HAP-1 (cell line): ENCODE measurements around the gene SLC9A4.

ENCODE experiments used
- DNase-seq, 2 experiments: peaks; one replicate each; pipeline ENCODE4 v3.0.0-alpha.2; 2016 to 2020; ENCODE audit warnings: low spot score in 2 of 2
- H3K27me3 ChIP-seq: fragments of 250-450 bp; sonication (Bioruptor Pico); 2 replicates; pipeline ENCODE4 v1.5.1; 2020; ENCODE audit warnings: low read depth, mild to moderate bottlenecking, moderate library complexity
- H3K36me3 ChIP-seq: fragments of 250-450 bp; sonication (Bioruptor Pico); replicated peaks from 2 replicates; pipeline ENCODE4 v1.5.1; 2020; ENCODE audit warnings: mild to moderate bottlenecking
- H3K4me1 ChIP-seq: fragments of 250-450 bp; sonication (Bioruptor Pico); 2 replicates; pipeline ENCODE4 v1.5.1; 2020; ENCODE audit warnings: mild to moderate bottlenecking
- H3K4me3 ChIP-seq: fragments of 250-450 bp; sonication (Bioruptor Pico); 2 replicates; pipeline ENCODE4 v1.5.1; 2020; ENCODE audit warnings: mild to moderate bottlenecking, moderate library complexity
- H3K9me3 ChIP-seq: fragments of 250-450 bp; sonication (Bioruptor Pico); 2 replicates; pipeline ENCODE4 v1.5.1; 2020; ENCODE audit warnings: mild to moderate bottlenecking, moderate library complexity
- in situ Hi-C: fragments of 300-500 bp; cut with MboI; formaldehyde crosslinking; loops from 3 replicates; pipeline ENCODE4 v1.14.3; 2020; ENCODE audit warnings: low sequenced_read_pairs, inconsistent platforms, mixed read lengths

Gene SLC9A4

GRCh38 chr2:102438578-102438977 lies 34.4 kb upstream of the SLC9A4 start:
- Histone ChIP-seq H3K36me3 (no peaks in the 10 kb centered on the region), H3K4me1 (no peaks in the 10 kb centered on the region), H3K4me3 (no peak overlapping the region), H3K27me3 (no peaks in the 10 kb centered on the region), H3K9me3 (no peaks in the 10 kb centered on the region)
- DNase-seq: no peak
- in situ Hi-C loops: loop anchor here (25.0 kb wide), 1 partner anchor 426 kb away; no protein-coding TSS in a partner anchor

GRCh38 chr2:102439065-102439695 lies 33.8 kb upstream of the SLC9A4 start:
- H3K27me3 ChIP-seq: no peaks in the 10 kb centered on the region
- H3K4me1 ChIP-seq: no peaks in the 10 kb centered on the region
- no peak for DNase-seq
- no peak overlapping the region for H3K4me3 ChIP-seq
- H3K9me3 ChIP-seq: no peaks in the 10 kb centered on the region
- in situ Hi-C loops: loop anchor here (25.0 kb wide), 1 partner anchor 427 kb away; no protein-coding TSS in a partner anchor
- no peaks in the 10 kb centered on the region for H3K36me3 ChIP-seq

- in situ Hi-C loops: loop anchor here (25.0 kb wide), 1 partner anchor 431 kb away; no protein-coding TSS in a partner anchor
- Histone ChIP-seq H3K27me3 (no peaks in the 10 kb centered on the region), H3K36me3 (no peaks in the 10 kb centered on the region), H3K4me3 (no peak overlapping the region), H3K4me1 (no peaks in the 10 kb centered on the region), H3K9me3 (no peaks in the 10 kb centered on the region)
- peak in 1 of 2 experiments; percentile 3 for DNase-seq
Observed at GRCh38 chr2:102442967-102443828, 29.8 kb upstream of the SLC9A4 start.

GRCh38 chr2:102444233-102444632 lies 28.8 kb upstream of the SLC9A4 start:
- DNase-seq: no peak
- in situ Hi-C loops: loop anchor here (25.0 kb wide), 1 partner anchor 432 kb away; no protein-coding TSS in a partner anchor
- Histone ChIP-seq H3K36me3 (no peaks in the 10 kb centered on the region), H3K4me3 (no peak overlapping the region), H3K9me3 (no peaks in the 10 kb centered on the region), H3K4me1 (no peaks in the 10 kb centered on the region), H3K27me3 (no peaks in the 10 kb centered on the region)

- H3K4me1 ChIP-seq: no peaks in the 10 kb centered on the region
- DNase-seq: no peak
- H3K36me3 ChIP-seq: no peaks in the 10 kb centered on the region
- H3K27me3 ChIP-seq: no peaks in the 10 kb centered on the region
- no peak overlapping the region for H3K4me3 ChIP-seq
- no peaks in the 10 kb centered on the region for H3K9me3 ChIP-seq
- in situ Hi-C loops: loop anchor here (25.0 kb wide), 1 partner anchor 435 kb away; no protein-coding TSS in a partner anchor
Observed at GRCh38 chr2:102446936-102447335, 26.1 kb upstream of the SLC9A4 start.

GRCh38 chr2:102449370-102449974 lies 23.6 kb upstream of the SLC9A4 start:
- in situ Hi-C loops: loop anchor here (25.0 kb wide), 1 partner anchor 437 kb away; no protein-coding TSS in a partner anchor
- no peaks in the 10 kb centered on the region for H3K9me3 ChIP-seq
- no peaks in the 10 kb centered on the region for H3K27me3 ChIP-seq
- peak; percentile 38 to 51 for DNase-seq
- no peaks in the 10 kb centered on the region for H3K36me3 ChIP-seq
- H3K4me1 ChIP-seq: no peaks in the 10 kb centered on the region
- no peak overlapping the region for H3K4me3 ChIP-seq

- in situ Hi-C loops: no loop called here
- no peaks in the 10 kb centered on the region for H3K9me3 ChIP-seq
- no peaks in the 10 kb centered on the region for H3K36me3 ChIP-seq
- no peaks in the 10 kb centered on the region for H3K4me1 ChIP-seq
- no peak for DNase-seq
- no peak overlapping the region for H3K4me3 ChIP-seq
- H3K27me3 ChIP-seq: no peaks in the 10 kb centered on the region
Observed at GRCh38 chr2:102451968-102452367, 21.1 kb upstream of the SLC9A4 start.

- Histone ChIP-seq H3K9me3 (no peaks in the 10 kb centered on the region), H3K27me3 (no peaks in the 10 kb centered on the region), H3K4me1 (no peaks in the 10 kb centered on the region), H3K4me3 (no peak overlapping the region), H3K36me3 (no peaks in the 10 kb centered on the region)
- in situ Hi-C loops: no loop called here
- no peak for DNase-seq
Observed at GRCh38 chr2:102453501-102453900, 19.5 kb upstream of the SLC9A4 start.

GRCh38 chr2:102455061-102455670 lies 17.9 kb upstream of the SLC9A4 start:
- no peaks in the 10 kb centered on the region for H3K4me1 ChIP-seq
- H3K4me3 ChIP-seq: no peak overlapping the region
- no peaks in the 10 kb centered on the region for H3K9me3 ChIP-seq
- no peaks in the 10 kb centered on the region for H3K36me3 ChIP-seq
- in situ Hi-C loops: no loop called here
- DNase-seq: no peak
- H3K27me3 ChIP-seq: no peaks in the 10 kb centered on the region

- no peaks in the 10 kb centered on the region for H3K27me3 ChIP-seq
- no peaks in the 10 kb centered on the region for H3K9me3 ChIP-seq
- no peak overlapping the region for H3K4me3 ChIP-seq
- H3K4me1 ChIP-seq: no peaks in the 10 kb centered on the region
- H3K36me3 ChIP-seq: no peaks in the 10 kb centered on the region
- DNase-seq: no peak
- in situ Hi-C loops: no loop called here
Observed at GRCh38 chr2:102460467-102460866, 12.6 kb upstream of the SLC9A4 start.

GRCh38 chr2:102461188-102461587 lies 11.8 kb upstream of the SLC9A4 start:
- H3K36me3 ChIP-seq: no peaks in the 10 kb centered on the region
- DNase-seq: no peak
- in situ Hi-C loops: no loop called here

GRCh38 chr2:102463160-102463559 lies 9.9 kb upstream of the SLC9A4 start:
- no peaks in the 10 kb centered on the region for H3K36me3 ChIP-seq
- H3K4me1 ChIP-seq: no peaks in the 10 kb centered on the region
- no peak for DNase-seq
- H3K27me3 ChIP-seq: no peaks in the 10 kb centered on the region
- H3K9me3 ChIP-seq: no peaks in the 10 kb centered on the region
- in situ Hi-C loops: no loop called here
- H3K4me3 ChIP-seq: no peak overlapping the region

More at GRCh38 chr2:102461188-102461587, 11.8 kb upstream of the SLC9A4 start:
- Histone ChIP-seq H3K4me3 (no peak overlapping the region), H3K9me3 (no peaks in the 10 kb centered on the region), H3K4me1 (no peaks in the 10 kb centered on the region), H3K27me3 (no peaks in the 10 kb centered on the region)

GRCh38 chr2:102470168-102470567 lies 2.9 kb upstream of the SLC9A4 start:
- in situ Hi-C loops: no loop called here

More at GRCh38 chr2:102470168-102470567, 2.9 kb upstream of the SLC9A4 start:
- no peaks in the 10 kb centered on the region for H3K36me3 ChIP-seq
- no peaks in the 10 kb centered on the region for H3K4me1 ChIP-seq
- H3K27me3 ChIP-seq: no peaks in the 10 kb centered on the region
- no peak overlapping the region for H3K4me3 ChIP-seq
- DNase-seq: peak in 1 of 2 experiments; percentile 10
- no peaks in the 10 kb centered on the region for H3K9me3 ChIP-seq
